Stimulated activated naive CD8-positive, alpha-beta T cell treated with anti-CD3 and anti-CD28 coated beads, Interleukin-15, amount 100 ng/mL, for 72 hours (primary cell): ENCODE measurements around the gene KIFC3.
A peak's percentile ranks its signal among the peaks of the same experiment; 100 is the strongest.
"Not testable (repeated sequence)": the region's sequence is repeated elsewhere in the genome, so short reads cannot be mapped to it uniquely, and the experiment has no call there.

ENCODE experiments used
- ATAC-seq: fragments of 150-1000 bp; cut with Tn5 transposase; 2 replicates; pipeline ENCODE4 v1.10.0; 2021; ENCODE audit warnings: mild to moderate bottlenecking, moderate library complexity
- DNase-seq, 2 donors: peaks; one replicate each; pipeline ENCODE4 v3.0.0; 2021 to 2022
- H3K27ac Mint-ChIP-seq, 2 donors: one replicate each; pipeline ENCODE4 v1.8.0; 2022; ENCODE audit warnings: mild to moderate bottlenecking in 2 of 2, mixed read lengths in 2 of 2, moderate library complexity in 2 of 2
- H3K27me3 Mint-ChIP-seq: one replicate; pipeline ENCODE4 v1.8.0; 2022; ENCODE audit warnings: mixed read lengths
- H3K4me1 Mint-ChIP-seq: one replicate; pipeline ENCODE4 v1.8.0; 2022; ENCODE audit warnings: mild to moderate bottlenecking, mixed read lengths
- H3K4me3 Mint-ChIP-seq, 2 donors: one replicate each; pipeline ENCODE4 v1.8.0; 2022; ENCODE audit warnings: mild to moderate bottlenecking in 2 of 2, mixed read lengths in 2 of 2, moderate library complexity in 1 of 2
- H3K9me3 Mint-ChIP-seq, 2 donors: one replicate each; pipeline ENCODE4 v1.8.0; 2022; ENCODE audit warnings: mixed read lengths in 2 of 2

KIFC3 gene

DNA sequence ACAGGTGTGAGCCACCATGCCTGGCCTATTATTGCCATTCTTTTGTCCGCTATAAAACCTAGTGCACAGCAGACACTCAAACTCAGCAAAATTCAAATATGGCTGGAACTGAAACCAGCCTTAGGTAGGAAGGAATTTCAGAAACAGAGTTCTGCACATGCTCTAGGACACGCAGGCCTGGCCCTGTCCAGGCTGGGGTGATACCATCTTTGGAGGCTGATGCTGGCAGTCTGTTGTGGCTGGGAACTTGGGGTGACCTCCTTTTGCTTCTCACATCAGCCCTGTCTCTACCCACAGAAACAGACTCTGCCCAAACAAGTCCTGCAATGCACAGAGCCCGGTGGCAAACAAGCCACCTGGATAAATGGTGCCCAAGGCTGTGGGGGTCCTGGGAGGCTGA is 12.6 kb upstream of the KIFC3 start:
- no peaks in the 10 kb centered on the region for H3K9me3 Mint-ChIP-seq
- no peak for DNase-seq
- H3K4me3 Mint-ChIP-seq, result no peak overlapping the region
- peaks cover 27% of the 10 kb centered on the region for H3K27me3 Mint-ChIP-seq
- H3K4me1 Mint-ChIP-seq, result peaks cover 27% of the 10 kb centered on the region
- no peak for ATAC-seq
- no peak overlapping the region for H3K27ac Mint-ChIP-seq

DNA sequence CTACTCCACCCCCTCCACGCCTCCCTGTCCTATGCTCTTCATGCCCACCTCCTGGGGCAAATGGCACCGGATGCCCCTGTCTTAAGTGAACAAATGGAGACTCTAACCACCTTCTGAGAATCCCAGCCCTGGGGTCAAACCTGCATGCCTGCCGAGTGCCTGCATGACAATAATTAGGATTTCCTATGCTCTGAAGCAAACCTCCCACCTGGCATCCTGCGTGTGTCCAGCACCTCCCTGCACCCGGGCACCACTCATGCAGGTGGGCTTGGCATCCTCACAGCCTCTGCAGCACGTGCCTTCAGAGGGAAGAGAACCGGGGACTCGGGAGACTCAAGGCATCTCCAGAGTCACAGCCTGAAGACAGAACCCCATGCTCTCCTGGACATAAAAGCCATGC is 11.2 kb upstream of the KIFC3 start:
- H3K27me3 Mint-ChIP-seq, result peaks cover 38% of the 10 kb centered on the region
- no peaks in the 10 kb centered on the region for H3K9me3 Mint-ChIP-seq
- H3K4me1 Mint-ChIP-seq, result peaks cover 38% of the 10 kb centered on the region
- DNase-seq, result no peak
- H3K4me3 Mint-ChIP-seq, result no peak overlapping the region
- H3K27ac Mint-ChIP-seq, result no peak overlapping the region
- ATAC-seq, result no peak

DNA sequence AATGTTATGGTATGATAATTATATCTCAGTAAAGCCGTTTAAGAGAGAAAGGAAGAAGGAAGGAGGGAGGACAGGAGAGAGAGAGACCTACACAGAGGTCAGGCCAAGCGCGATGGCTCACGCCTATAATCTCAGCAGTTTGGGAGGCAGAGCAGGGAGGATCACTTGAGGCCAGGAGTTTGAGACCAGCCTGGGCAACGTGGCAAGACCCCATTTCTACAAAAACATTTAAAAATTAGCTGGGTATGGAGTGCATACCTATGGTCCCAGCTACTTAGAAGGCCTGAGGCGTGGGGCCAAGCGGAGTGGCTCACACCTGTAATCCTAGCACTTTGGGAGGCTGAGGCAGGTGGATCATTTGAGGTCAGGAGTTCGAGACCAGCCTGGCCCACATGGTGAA is 9.0 kb upstream of the KIFC3 start:
- not testable (repeated sequence) for H3K9me3 Mint-ChIP-seq, ATAC-seq, DNase-seq, H3K4me3 Mint-ChIP-seq
- H3K27me3 Mint-ChIP-seq, result peaks cover 55% of the 10 kb centered on the region
- H3K27ac Mint-ChIP-seq, result peak overlapping the region in 1 of 2 donors; percentile 77
- H3K4me1 Mint-ChIP-seq, result peaks cover 48% of the 10 kb centered on the region

DNA sequence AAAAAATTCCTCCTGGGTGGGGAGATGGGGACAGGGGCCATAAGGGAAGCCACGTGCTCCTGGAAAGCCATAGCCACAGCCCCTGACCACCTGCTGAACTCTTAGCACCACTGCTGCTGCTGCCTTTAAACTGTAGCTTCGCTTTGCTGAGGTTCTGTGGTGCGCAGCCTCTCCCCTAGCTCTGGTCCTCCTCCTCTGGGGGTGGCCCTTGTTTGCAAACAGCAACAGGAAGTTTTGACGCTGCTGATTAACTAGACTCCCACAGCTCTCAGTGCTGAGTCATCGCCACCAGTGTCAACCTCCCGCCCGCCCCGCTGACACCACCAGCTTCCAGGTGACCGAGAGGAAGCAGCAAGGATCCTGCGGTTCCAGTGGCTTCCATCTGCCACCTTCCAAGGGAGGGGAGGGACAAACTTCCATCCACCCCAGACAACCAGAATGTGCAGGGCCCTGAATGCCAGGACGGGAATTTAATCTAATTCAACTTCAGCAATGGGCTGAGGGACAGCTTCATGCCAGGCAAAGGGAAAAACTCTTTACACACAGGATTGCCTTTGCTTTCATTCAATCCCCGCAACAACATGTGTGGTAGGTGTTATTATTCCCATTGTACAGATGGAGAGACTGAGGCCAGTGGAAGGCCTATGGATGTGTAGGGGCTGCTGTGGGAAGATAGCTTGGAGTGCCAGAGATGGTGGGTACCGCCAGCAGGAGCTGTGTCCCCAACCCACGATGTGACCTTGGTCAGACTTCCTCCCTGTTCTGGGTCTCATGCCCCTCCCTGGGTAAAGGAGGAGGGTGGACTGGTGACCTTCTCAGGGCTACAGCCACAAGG is 8.1 kb upstream of the KIFC3 start:
- H3K4me3 Mint-ChIP-seq, result peak overlapping the region; percentile 4 to 36
- DNase-seq, result peak; percentile 49 to 66
- H3K4me1 Mint-ChIP-seq, result peaks cover 39% of the 10 kb centered on the region
- peaks cover 61% of the 10 kb centered on the region for H3K27me3 Mint-ChIP-seq
- H3K27ac Mint-ChIP-seq, result peak overlapping the region; percentile 62 to 85
- H3K9me3 Mint-ChIP-seq, result no peaks in the 10 kb centered on the region
- ATAC-seq, result peak; percentile 93

DNA sequence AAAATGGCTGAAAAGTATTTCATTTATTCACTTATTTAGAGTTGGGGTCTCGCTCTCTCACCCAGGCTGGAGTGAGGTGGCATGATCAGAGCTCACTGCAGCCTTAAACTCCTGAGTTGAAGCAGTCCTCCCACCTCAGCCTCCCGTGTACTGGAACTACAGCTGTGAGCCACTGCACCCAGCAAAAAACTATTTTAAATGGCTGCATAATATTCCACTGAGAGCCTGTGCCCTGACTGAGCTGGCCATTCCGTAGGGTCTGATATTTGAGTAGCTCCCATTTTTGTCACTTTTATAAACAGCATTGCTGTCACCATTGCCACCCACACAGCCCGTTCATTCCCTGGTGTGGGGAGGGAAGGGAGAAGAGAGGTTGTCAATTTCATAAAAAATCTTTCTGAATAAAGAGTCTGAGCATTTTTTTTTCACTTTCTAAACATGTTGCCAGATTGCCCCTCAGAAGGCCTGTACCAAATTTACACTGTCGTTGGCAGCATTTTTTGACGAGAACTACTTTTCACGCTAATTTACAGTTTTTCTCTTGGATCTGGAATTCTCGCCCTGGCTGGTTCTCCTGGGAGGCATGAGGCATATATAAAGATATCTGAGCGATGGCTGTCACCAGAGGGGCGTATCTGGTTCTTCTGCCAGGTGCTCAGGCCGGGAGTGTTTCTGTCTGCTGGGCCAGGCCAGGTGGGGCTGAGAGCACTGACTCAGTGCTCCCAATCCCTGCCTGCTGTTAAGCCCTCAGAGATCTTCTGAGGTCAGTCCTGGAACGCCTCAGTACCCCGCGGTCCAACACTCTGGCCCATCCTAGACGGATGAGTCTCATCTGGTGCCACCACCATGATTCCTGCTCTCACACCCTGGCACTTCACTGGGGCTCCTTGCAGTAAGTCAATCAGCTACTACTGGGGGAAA is 7.2 kb upstream of the KIFC3 start:
- Mint-ChIP-seq H3K9me3 (no peaks in the 10 kb centered on the region), H3K4me3 (peak overlapping the region in 1 of 2 donors; percentile 36), H3K27ac (peak overlapping the region in 1 of 2 donors; percentile 85), H3K27me3 (peaks cover 61% of the 10 kb centered on the region), H3K4me1 (peaks cover 37% of the 10 kb centered on the region)
- no peak for DNase-seq
- ATAC-seq, result peak; percentile 5

DNA sequence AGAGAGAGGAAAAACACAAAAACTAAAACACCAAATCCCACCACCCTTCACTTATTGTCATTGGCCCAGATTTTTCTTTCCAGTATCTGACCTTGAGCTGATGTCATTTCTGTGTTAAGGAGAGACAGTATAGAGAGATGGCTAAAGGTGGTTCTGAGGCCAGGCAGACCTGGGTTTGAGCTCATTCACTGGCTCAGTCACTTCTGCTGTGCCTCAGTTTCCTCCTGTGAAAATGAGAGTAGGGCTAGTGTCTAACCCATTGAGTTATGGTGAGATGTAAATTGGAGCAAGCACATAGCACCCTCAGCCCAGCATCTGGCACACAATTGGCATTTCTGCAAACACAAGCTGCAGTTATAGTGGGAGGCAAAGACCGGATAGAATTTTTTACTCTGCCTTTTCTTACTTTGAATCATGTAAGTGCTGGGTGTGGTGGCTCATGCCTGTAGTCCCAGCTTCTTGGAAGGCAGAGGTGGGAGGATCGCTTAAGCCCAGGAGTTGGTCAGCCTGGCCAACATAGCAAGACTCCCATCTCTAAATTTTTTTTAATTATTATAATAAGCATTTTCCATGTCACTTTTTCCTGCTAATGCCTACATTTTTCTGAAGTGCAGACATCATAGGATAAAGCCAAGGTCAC is 6.4 kb upstream of the KIFC3 start:
- Mint-ChIP-seq H3K9me3 (no peaks in the 10 kb centered on the region), H3K27me3 (peaks cover 54% of the 10 kb centered on the region), H3K4me1 (peaks cover 37% of the 10 kb centered on the region), H3K27ac (no peak overlapping the region), H3K4me3 (peak overlapping the region; percentile 57 to 63)
- no peak for DNase-seq
- ATAC-seq, result no peak

DNA sequence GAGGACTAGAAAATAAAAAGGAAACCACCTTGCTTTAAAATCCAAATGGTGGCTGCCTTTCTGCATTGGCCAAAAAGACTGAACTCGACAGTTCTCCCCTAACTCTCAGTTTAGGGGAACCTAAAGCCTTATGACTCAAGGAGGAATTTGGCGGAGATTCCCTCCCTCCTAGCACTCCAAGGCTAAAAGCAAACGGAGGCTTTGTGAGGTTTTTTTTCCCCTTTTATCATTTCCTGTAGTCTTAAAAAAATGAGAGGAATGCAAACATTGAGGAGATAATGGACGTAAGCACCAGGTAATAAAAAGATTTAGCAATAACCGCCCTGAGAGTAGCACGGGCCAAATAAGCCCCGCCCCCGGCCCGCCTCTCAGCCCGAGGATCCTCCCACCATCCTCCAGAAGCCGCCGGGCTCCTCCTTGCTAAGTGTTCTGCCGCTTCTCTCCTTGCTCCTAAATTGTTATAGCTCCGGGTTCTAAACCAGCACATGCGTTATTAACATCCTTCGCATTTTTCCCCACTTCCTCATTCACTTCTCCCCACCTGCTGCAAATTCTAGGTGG is 5.8 kb upstream of the KIFC3 start:
- Mint-ChIP-seq H3K27ac (no peak overlapping the region), H3K9me3 (no peaks in the 10 kb centered on the region), H3K4me1 (peaks cover 39% of the 10 kb centered on the region), H3K27me3 (peaks cover 52% of the 10 kb centered on the region), H3K4me3 (peak overlapping the region; percentile 57 to 63)
- ATAC-seq, result peak; percentile 62
- no peak for DNase-seq

DNA sequence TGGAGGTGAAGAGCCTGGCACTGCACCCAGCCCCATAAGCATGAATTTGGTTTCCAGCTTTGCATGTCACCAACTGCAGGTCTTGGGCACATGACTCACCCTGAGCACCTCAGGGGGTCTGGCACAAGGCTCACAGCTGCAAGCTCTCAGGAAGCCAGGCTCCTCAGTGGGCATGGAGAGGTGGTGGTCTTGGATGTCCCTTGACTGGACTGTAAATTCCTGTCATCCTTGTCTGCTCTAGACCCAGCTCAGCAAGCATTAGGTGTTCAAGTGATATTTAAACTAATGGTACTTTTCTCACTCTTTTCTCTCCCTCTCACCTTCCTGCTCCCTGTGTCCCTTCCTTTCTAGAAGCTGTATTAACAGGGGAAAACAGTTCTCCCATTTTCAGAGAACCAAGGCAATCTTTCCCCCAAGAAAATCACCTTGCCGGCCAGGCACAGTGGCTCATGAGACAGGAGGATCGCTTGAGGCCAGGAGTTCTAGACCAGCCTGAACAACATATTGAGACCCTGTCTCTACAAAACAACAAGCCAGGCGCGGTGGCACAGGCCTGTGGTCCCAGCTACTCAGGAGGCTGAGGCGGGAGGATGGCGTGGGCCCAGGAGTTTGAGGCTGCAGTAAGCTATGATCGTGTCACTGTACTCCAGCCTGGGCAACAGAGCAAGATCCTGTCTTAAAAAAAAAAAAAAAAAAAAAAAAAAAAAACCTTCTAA is 5.1 kb upstream of the KIFC3 start:
- DNase-seq, result no peak
- ATAC-seq, result no peak
- Mint-ChIP-seq H3K9me3 (no peaks in the 10 kb centered on the region), H3K4me1 (peaks cover 45% of the 10 kb centered on the region), H3K4me3 (peak overlapping the region in 1 of 2 donors; percentile 53), H3K27ac (no peak overlapping the region), H3K27me3 (peaks cover 55% of the 10 kb centered on the region)

DNA sequence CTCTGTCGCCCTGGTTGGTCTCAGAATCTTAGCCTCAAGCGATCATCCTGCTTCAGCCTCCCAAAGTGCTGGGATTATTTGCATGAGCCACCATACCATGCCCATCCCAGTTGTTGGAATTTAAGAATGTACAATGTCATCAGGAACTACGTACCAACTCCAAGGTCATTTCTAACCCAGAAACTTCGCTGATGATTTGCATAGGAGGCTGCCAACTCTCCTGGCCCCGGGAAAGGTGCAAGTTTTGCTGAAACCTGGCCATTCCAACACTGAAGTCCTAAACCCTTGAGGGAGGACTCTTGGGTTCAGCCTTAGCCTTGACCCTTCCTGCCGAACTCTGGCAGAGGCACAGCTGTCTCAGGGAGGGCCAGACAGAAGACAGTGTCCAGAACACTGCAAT is 2.9 kb upstream of the KIFC3 start:
- Mint-ChIP-seq H3K9me3 (no peaks in the 10 kb centered on the region), H3K4me3 (no peak overlapping the region), H3K27ac (no peak overlapping the region), H3K27me3 (peaks cover 65% of the 10 kb centered on the region), H3K4me1 (peaks cover 53% of the 10 kb centered on the region)
- ATAC-seq, result no peak
- no peak for DNase-seq

DNA sequence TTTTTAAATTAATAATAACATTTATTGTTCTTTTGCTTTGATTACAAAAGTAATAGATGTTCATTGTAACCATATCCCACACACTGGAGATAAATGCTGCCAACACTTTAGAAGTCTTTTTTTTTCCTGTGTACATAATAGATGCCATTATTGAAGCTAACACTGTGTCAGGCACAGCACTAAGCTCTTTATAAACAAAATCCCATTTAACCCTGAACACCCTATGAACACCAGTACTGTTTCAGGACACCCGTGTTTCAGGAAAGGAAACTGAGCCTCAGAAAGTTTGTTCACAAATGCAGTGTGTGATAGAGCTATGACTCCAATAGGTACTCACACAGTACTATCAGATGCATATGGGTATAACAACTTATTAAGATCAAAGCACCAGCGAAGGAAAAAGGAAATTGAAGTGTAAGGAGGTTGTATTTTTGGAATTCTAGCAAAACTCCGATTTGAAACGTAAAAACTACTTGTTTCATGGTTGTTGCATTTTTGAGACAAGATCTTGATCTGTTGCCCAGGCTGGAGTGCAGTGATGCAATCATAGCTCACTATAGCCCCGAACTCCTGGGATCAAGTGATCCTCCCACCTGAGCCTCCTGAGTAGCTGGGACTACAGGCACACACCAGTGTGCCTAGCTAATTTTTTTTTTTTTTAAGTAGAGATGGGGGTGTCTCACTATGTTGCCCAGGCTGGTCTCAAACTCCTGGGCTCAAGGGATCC is 2.0 kb upstream of the KIFC3 start:
- Mint-ChIP-seq H3K27ac (no peak overlapping the region), H3K27me3 (peaks cover 65% of the 10 kb centered on the region)

DNA sequence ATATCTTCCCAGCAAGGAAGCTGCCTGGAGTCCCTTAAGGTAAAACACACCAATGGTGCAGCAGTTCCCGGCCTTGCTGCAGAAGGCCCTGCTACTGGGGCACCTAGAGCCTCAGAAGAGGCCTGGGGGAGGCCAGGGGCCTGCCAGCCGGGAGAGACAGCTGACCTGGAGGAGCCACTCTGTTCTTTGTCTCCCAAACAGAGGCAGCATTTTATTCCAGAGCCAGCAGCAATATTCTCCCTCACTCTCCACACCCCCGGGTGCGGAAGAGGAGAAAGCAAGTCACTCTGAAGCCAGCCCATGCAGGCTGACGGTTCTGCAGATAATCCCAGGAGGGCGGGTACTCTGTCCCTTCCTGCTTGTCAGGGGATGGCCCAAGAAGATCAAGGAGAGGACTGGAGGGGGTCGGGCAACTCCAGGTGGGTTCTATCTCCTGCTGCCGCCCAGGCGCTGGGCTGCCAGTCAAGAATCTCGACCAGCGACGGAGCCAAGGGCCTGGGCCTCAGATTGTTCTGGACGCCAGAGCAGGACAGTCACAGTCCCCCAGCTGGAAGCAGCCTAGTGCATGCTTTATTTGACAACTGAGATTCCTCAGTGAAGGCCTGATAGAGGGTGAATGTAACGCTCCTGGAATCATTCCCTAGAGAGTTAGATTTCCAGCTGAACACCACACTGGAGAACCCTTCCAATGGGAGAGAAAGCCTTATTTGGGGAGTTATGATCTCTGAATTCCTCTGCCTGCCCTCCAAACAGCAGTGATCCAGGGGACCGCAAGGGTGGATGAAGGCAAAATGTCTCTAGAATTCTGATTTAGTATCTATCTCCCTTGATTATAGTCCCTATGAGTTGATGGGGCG is 1.1 kb upstream of the KIFC3 start:
- peak overlapping the region; percentile 89 to 91 for H3K4me3 Mint-ChIP-seq
- H3K9me3 Mint-ChIP-seq, result no peaks in the 10 kb centered on the region
- H3K27ac Mint-ChIP-seq, result peak overlapping the region in 1 of 2 donors; percentile 90
- H3K27me3 Mint-ChIP-seq, result peaks cover 66% of the 10 kb centered on the region
- DNase-seq, result no peak
- H3K4me1 Mint-ChIP-seq, result peaks cover 54% of the 10 kb centered on the region
- ATAC-seq, result no peak

More for the DNA sequence above, 2.0 kb upstream of the KIFC3 start:
- Mint-ChIP-seq H3K4me3 (no peak overlapping the region), H3K4me1 (peaks cover 53% of the 10 kb centered on the region), H3K9me3 (no peaks in the 10 kb centered on the region)
- ATAC-seq, result no peak
- no peak for DNase-seq

DNA sequence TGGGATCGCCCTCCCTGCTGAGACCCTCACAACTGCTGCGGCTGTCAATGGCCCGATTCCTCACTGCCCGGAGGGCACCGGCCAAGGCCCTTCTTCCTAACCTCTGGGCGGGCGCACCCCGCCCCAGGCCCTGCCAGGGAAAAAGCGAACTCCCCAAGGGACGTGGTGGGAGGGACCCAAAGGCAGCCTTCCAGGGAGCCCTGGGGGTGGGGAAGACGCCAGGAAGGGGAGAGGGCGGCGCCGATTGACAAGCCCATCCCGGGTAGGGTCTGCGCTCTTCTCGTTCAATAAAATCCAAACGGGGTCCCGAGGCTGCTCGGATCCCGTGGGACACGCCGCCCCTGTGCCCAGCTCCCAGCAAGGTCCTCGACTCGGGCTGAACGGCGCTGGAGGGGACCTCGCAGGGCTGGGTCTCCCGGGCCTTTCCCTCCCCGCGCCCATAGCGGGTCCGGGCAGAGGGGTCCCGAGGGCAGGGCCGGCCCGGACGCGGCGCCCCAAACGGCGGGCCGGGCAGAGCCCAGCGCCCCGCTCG is 416 bp downstream of the KIFC3 start:
- H3K27me3 Mint-ChIP-seq, result peaks cover 55% of the 10 kb centered on the region

DNA sequence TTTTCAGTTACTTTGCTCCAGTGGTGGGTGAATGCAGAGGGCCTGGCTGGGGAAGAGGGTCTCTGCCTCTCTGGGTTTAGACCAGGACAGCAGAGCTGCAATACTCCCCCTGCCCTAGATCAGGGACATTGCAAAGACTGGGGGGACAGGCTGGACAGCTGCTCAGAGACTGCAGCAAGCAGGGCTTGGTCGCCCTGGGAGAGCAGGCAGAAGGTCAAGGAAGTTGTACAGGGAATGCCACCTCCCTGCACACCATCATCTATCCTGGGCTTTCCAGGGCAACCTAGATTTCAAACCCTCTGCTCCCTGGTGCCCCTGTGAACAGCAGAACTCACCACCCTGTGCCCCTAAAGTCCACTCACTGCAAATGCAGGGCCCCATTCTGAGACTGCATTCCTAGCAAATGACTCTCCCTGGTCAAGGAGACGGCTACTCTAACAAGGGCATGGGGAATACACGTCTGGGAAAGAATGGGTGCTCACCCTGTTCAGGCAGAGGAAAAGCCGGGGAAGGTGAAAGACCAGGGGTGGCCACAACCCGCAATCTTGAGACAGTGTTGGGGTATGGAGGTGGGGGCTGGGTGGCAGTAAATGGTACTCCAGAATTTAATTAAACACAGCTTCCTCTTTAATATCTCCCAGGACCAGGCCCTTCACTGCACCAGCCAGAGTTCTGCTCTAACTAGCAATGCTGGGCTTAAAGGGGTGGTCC is 1.0 kb downstream of the KIFC3 start:
- no peak overlapping the region for H3K27ac Mint-ChIP-seq
- peak overlapping the region in 1 of 2 donors; percentile 31 for H3K4me3 Mint-ChIP-seq
- ATAC-seq (no peak), DNase-seq (no peak)
- H3K9me3 Mint-ChIP-seq, result no peaks in the 10 kb centered on the region
- peaks cover 40% of the 10 kb centered on the region for H3K4me1 Mint-ChIP-seq
- H3K27me3 Mint-ChIP-seq, result peaks cover 49% of the 10 kb centered on the region

More for the DNA sequence above, 416 bp downstream of the KIFC3 start:
- Mint-ChIP-seq H3K4me1 (peaks cover 40% of the 10 kb centered on the region), H3K9me3 (no peaks in the 10 kb centered on the region), H3K27ac (no peak overlapping the region), H3K4me3 (peak overlapping the region in 1 of 2 donors; percentile 8)
- peak; percentile 24 for ATAC-seq
- no peak for DNase-seq
